BE2C (cell line): Measurements from ENCODE around the gene TBCC.
A peak's percentile ranks its signal among the peaks of the same experiment; 100 is the strongest.

Experiments
- DNase-seq: peaks from one replicate; pipeline ENCODE4 v3.0.0-alpha.2; 2020
- H3K27me3 ChIP-seq: fragments of 250-450 bp; sonication (Bioruptor Pico); 2 replicates; pipeline ENCODE4 v1.5.1; 2020; ENCODE audit warnings: mild to moderate bottlenecking
- H3K36me3 ChIP-seq: fragments of 250-450 bp; sonication (Bioruptor Pico); 2 replicates; pipeline ENCODE4 v1.5.1; 2020; ENCODE audit warnings: mild to moderate bottlenecking
- H3K4me1 ChIP-seq: fragments of 250-450 bp; sonication (Bioruptor Pico); 2 replicates; pipeline ENCODE4 v1.5.1; 2020
- H3K4me3 ChIP-seq: 2 replicates; pipeline ENCODE4 v1.5.1; 2011; ENCODE audit warnings: low read depth, low read length
- H3K9me3 ChIP-seq: fragments of 250-450 bp; sonication (Bioruptor Pico); 2 replicates; pipeline ENCODE4 v1.5.1; 2020
- TF ChIP-seq, protein P1 (sequence below): IDR thresholded peaks from 2 replicates; pipeline ENCODE4 v1.5.1; 2012; ENCODE audit warnings: mild to moderate bottlenecking, low read depth, low read length

The TBCC gene

DNA sequence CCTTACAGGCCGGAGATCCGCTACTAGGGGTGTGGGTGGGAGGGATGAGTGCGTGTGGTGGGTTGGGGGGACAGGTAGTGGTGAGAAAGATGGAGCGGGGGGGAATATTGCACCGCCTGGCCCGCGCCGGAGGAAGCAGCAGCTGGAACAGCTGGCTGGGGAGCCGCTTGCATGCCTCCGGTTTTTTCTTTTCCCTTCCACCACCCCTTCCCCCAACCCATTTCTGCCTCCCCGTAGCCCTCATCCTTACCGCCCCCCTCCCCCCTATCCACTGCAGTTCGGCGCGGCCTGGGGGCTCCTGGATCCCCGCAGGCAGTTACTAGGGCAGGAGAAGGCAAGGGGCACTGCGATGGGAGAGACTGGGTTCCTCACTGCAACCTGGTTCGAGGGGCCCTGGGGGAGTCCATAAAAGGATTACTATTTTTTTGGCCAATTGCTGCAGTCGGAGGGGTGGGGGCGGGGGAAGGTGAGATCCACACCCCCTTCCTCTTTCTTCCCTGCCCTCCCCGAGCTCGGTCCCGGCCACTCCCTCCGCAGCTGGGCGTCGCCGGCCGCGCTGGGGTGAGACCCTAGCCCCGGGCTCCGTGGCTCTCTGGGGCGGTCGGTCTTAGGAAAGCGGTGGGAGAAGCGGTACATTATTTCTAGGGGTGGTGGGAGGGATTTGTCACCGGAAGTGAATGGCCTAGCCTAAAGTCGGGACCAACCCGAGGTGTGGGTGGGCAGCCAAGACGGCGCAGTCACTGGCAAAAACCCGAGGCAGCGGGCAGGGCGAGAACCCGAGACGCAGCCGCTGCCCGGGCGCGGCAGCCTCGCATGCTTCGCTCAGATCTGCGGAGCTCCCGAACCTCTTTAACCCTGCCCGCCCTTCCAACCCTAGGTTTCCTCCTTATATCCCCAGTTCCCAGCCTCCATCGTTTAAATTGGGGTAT lies 824 bp upstream of the TBCC start:
- TF ChIP-seq, protein P1, sequence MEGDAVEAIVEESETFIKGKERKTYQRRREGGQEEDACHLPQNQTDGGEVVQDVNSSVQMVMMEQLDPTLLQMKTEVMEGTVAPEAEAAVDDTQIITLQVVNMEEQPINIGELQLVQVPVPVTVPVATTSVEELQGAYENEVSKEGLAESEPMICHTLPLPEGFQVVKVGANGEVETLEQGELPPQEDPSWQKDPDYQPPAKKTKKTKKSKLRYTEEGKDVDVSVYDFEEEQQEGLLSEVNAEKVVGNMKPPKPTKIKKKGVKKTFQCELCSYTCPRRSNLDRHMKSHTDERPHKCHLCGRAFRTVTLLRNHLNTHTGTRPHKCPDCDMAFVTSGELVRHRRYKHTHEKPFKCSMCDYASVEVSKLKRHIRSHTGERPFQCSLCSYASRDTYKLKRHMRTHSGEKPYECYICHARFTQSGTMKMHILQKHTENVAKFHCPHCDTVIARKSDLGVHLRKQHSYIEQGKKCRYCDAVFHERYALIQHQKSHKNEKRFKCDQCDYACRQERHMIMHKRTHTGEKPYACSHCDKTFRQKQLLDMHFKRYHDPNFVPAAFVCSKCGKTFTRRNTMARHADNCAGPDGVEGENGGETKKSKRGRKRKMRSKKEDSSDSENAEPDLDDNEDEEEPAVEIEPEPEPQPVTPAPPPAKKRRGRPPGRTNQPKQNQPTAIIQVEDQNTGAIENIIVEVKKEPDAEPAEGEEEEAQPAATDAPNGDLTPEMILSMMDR = no peak
- Histone ChIP-seq H3K4me3 (peak overlapping the region; percentile 69), H3K9me3 (no peaks in the 10 kb centered on the region), H3K27me3 (no peaks in the 10 kb centered on the region), H3K4me1 (peaks cover 6% of the 10 kb centered on the region), H3K36me3 (peaks cover 4% of the 10 kb centered on the region; the same call in 1 of the 2 replicates)
- peak; percentile 94 for DNase-seq

DNA sequence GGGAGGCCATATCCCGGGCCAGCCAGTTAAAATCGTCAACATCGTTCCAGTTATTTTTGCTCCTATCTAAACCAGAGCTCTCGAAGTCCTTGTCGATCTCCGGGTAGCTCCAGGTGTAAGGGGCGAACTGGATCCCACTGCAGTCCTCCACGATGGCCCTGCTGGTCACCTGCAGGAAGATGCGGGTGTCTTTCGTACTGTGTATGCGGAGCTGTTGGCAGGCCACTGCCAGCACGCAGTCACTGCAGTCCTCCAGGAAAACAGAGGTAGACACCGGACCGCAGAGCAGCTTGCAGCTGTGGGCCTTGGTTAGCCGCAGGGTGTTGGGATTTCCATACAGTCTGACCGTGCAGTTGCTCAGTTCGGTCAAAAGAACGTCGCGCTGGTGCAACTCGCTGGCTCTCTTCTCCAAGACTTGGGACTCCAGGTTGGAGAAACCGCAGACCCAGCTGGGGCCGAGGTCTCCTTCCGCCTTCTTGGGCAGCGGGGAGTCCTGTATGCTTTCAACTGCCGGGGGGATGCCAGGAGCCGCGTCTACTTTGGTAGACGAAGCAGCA lies 742 bp downstream of the TBCC start:
- Histone ChIP-seq H3K9me3 (no peaks in the 10 kb centered on the region), H3K36me3 (peaks cover 4% of the 10 kb centered on the region; the same call in 1 of the 2 replicates), H3K27me3 (no peaks in the 10 kb centered on the region), H3K4me3 (peak overlapping the region; percentile 99), H3K4me1 (peaks cover 9% of the 10 kb centered on the region)
- TF ChIP-seq, protein P1 = no peak
- peak; percentile 23 for DNase-seq

DNA sequence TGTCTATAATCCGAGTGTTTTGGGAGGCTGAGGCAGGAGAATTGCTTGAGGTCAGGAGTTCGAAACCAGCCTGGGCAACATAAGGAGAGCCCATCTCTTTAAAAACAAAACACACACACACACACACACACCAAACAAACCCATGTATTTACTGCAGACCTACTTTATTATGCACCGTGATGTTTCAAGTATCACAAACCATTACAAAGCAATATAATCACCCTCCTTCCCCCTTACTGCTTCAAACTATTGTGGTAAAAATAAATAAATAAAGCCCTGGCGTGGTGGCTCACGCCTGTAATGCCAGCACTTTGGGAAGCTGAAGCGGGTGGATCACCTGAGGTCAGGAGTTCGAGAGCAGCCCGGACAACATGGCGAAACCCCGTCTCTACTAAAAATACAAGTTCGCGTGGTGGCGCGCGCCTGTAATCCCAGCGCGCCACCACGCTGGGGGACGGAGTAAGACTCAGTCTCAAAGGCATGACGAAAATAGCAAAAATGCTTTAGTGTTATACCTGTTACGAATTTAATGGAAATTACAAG lies 1.5 kb downstream of the TBCC start:
- DNase-seq = no peak
- Histone ChIP-seq H3K36me3 (peaks cover 4% of the 10 kb centered on the region; the same call in 1 of the 2 replicates), H3K4me1 (peaks cover 9% of the 10 kb centered on the region), H3K4me3 (peak overlapping the region; percentile 99), H3K9me3 (no peaks in the 10 kb centered on the region), H3K27me3 (no peaks in the 10 kb centered on the region)
- TF ChIP-seq, protein P1 = 0 out of 2 replicates have a peak, but pooled peaks have one; percentile 6

DNA sequence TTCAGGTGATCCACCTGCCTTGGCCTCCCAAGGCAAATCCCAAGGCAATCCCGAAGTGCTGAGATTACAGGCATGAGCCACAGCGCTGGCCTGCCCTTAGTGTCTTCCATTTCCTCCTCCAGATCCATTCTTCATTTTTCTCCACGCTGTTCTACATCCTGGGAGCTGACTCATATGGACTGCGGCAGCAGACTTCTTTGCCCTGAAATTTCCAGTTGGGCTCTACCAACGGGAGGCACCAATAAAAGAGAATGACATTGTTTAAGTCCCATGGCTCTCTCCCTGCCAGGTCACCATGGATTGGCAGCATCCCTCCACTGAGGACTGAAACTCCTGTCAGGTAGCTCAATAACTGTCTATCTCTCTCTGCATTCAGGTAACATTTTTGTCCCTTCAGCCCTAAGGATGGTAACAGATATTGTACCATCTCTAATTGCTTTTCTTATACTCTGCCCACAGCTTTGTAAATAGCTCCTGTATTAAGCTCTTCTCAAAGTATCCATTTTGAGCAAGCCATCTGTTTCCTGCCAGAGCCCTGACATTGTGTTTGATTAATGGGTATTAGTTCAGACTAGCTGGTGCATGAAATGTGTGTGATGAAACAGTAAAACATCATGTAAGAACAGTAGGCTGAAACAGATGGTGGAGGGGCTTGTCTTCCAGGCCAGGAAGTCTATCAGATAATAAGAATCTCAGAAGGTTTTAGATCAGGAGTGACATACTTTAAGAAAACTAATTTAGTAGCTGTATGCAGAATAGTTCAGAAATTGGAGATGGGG lies 3.6 kb downstream of the TBCC start:
- Histone ChIP-seq H3K27me3 (no peaks in the 10 kb centered on the region), H3K4me1 (peaks cover 9% of the 10 kb centered on the region), H3K36me3 (peaks cover 4% of the 10 kb centered on the region; the same call in 1 of the 2 replicates), H3K9me3 (no peaks in the 10 kb centered on the region), H3K4me3 (peak overlapping the region; percentile 5; the same call in 1 of the 2 replicates)
- peak; percentile 57 for DNase-seq
- TF ChIP-seq, protein P1 = no peak

DNA sequence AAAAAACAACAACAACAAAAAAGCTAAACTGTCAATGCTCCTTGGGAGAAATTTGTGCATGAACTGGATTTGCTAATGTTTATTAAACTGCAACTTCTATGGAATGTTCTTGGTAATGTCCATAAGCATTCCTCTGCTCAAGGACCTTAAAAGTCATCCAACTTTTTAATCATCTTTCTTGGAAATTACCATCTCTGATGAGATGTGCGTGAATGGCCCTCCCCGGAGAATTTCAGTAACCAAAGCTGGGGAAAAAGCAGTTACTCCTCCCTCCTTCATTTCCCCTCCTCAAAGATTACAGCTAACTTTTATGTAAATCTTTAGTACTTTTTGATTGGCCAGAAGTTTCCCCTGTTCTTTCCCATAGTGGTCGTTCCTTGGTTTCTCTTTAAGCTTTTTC lies 5.2 kb downstream of the TBCC start:
- no peaks in the 10 kb centered on the region for H3K9me3 ChIP-seq
- H3K4me1 ChIP-seq = peaks cover 9% of the 10 kb centered on the region
- TF ChIP-seq, protein P1 = no peak
- no peak for DNase-seq
- peaks cover 2% of the 10 kb centered on the region; the same call in 1 of the 2 replicates for H3K36me3 ChIP-seq
- no peaks in the 10 kb centered on the region for H3K27me3 ChIP-seq
- no peak overlapping the region for H3K4me3 ChIP-seq
